HG03571 (cell line): ENCODE results near the gene MYBPC2.

Source experiments
- ATAC-seq: cut with Tn5 transposase; IDR thresholded peaks from one replicate; pipeline ENCODE4 v1.9.1; 2021; ENCODE audit not compliant: unreplicated experiment

The MYBPC2 gene

GRCh38 chr19:50513746-50514345, 81.2 kb downstream of the MYBPC2 start, which contains the start of gene ASPDH:
ASPDH (minus strand) TSS chr19:50513913; CDS start chr19:50513823, 90 bp downstream.
- no peak for ATAC-seq

- no peak for ATAC-seq
Observed at GRCh38 chr19:50514346-50515167, 81.9 kb downstream of the MYBPC2 start.

GRCh38 chr19:50515168-50515561, 82.5 kb downstream of the MYBPC2 start:
- no peak for ATAC-seq
